ENCODE data around the gene EVPLL.
"Not testable (repeated sequence)": the region's sequence is repeated elsewhere in the genome, so short reads cannot be mapped to it uniquely, and the experiment has no call there.

The EVPLL gene

GRCh38 chr17:18361837-18362697 is 15.5 kb upstream of the EVPLL start:
- H3K36me3 ChIP-seq (ENCODE audit: control insufficient read depth, insufficient read depth, low read length), result peaks cover 17% of the 10 kb centered on the region
- 56 to 57% methylated on average over 10 of the region's 15 CpGs for WGBS, 2 experiments (ENCODE audit: insufficient coverage in 2 of 2)
- peaks cover 3% of the 10 kb centered on the region for H3K4me1 ChIP-seq (ENCODE audit: control insufficient read depth, insufficient read depth, low read length, poor library complexity, severe bottlenecking)
- H3K9me3 ChIP-seq (ENCODE audit: control insufficient read depth, low read length), result no peaks in the 10 kb centered on the region
- peak overlapping the region; percentile 82 for H3K4me3 ChIP-seq (ENCODE audit: extremely low read depth, insufficient read depth, low read length, poor library complexity, severe bottlenecking)
- no peak overlapping the region for H3K27ac ChIP-seq (ENCODE audit: low read depth, low read length, severe bottlenecking)

GRCh38 chr17:18362698-18363100 is 14.9 kb upstream of the EVPLL start:
- Histone ChIP-seq H3K36me3 (ENCODE audit: control insufficient read depth, insufficient read depth, low read length) (peaks cover 17% of the 10 kb centered on the region), H3K4me3 (ENCODE audit: extremely low read depth, insufficient read depth, low read length, poor library complexity, severe bottlenecking) (peak overlapping the region; percentile 82), H3K9me3 (ENCODE audit: control insufficient read depth, low read length) (no peaks in the 10 kb centered on the region), H3K4me1 (ENCODE audit: control insufficient read depth, insufficient read depth, low read length, poor library complexity, severe bottlenecking) (peaks cover 3% of the 10 kb centered on the region), H3K27ac (ENCODE audit: low read depth, low read length, severe bottlenecking) (no peak overlapping the region)
- WGBS, 2 experiments (ENCODE audit: insufficient coverage in 2 of 2), result 5 to 11% methylated on average over 9 to 13 of the region's 14 CpGs

GRCh38 chr17:18363101-18364049 is 14.2 kb upstream of the EVPLL start, which contains the start of gene SHMT1:
TSS of gene SHMT1 (minus strand) at chr17:18363550. CDS start at chr17:18355981, 7,569 bp downstream.
- no peak within 1 kb of the TSS for H3K27ac ChIP-seq (ENCODE audit: low read depth, low read length, severe bottlenecking)
- WGBS, 2 experiments (ENCODE audit: insufficient coverage in 2 of 2), result 0% methylated on average over 44 to 55 of the region's 76 CpGs
- H3K36me3 ChIP-seq (ENCODE audit: control insufficient read depth, insufficient read depth, low read length), result peaks cover 17% of the 10 kb centered on the region
- H3K4me3 ChIP-seq (ENCODE audit: extremely low read depth, insufficient read depth, low read length, poor library complexity, severe bottlenecking), result peak within 1 kb of the TSS; percentile 82
- no peaks in the 10 kb centered on the region for H3K9me3 ChIP-seq (ENCODE audit: control insufficient read depth, low read length)
- peaks cover 3% of the 10 kb centered on the region for H3K4me1 ChIP-seq (ENCODE audit: control insufficient read depth, insufficient read depth, low read length, poor library complexity, severe bottlenecking)

- Histone ChIP-seq H3K4me1 (ENCODE audit: control insufficient read depth, insufficient read depth, low read length, poor library complexity, severe bottlenecking) (peaks cover 3% of the 10 kb centered on the region), H3K9me3 (ENCODE audit: control insufficient read depth, low read length) (no peaks in the 10 kb centered on the region), H3K4me3 (ENCODE audit: extremely low read depth, insufficient read depth, low read length, poor library complexity, severe bottlenecking) (no peak overlapping the region), H3K36me3 (ENCODE audit: control insufficient read depth, insufficient read depth, low read length) (peaks cover 10% of the 10 kb centered on the region), H3K27ac (ENCODE audit: low read depth, low read length, severe bottlenecking) (no peak overlapping the region)
- 95 to 100% methylated on average over 1 to 3 of the region's 6 CpGs for WGBS, 2 experiments (ENCODE audit: insufficient coverage in 2 of 2)
Measured at GRCh38 chr17:18364166-18364565, 13.4 kb upstream of the EVPLL start.

GRCh38 chr17:18368946-18369345 is 8.6 kb upstream of the EVPLL start:
- Histone ChIP-seq H3K4me3 (ENCODE audit: extremely low read depth, insufficient read depth, low read length, poor library complexity, severe bottlenecking) (no peak overlapping the region), H3K9me3 (ENCODE audit: control insufficient read depth, low read length) (no peaks in the 10 kb centered on the region), H3K4me1 (ENCODE audit: control insufficient read depth, insufficient read depth, low read length, poor library complexity, severe bottlenecking) (no peaks in the 10 kb centered on the region), H3K36me3 (ENCODE audit: control insufficient read depth, insufficient read depth, low read length) (no peaks in the 10 kb centered on the region), H3K27ac (ENCODE audit: low read depth, low read length, severe bottlenecking) (no peak overlapping the region)
- WGBS, 2 experiments (ENCODE audit: insufficient coverage in 2 of 2), result 83 to 98% methylated on average over 2 to 6 of the region's 8 CpGs

- WGBS, 2 experiments (ENCODE audit: insufficient coverage in 2 of 2), result 94% methylated on average over 5 of the region's 5 CpGs
- H3K4me3 ChIP-seq (ENCODE audit: extremely low read depth, insufficient read depth, low read length, poor library complexity, severe bottlenecking), result no peak overlapping the region
Measured at GRCh38 chr17:18370761-18371160, 6.8 kb upstream of the EVPLL start.

GRCh38 chr17:18371455-18371854 is 6.1 kb upstream of the EVPLL start:
- Histone ChIP-seq H3K9me3 (ENCODE audit: control insufficient read depth, low read length) (no peaks in the 10 kb centered on the region), H3K27ac (ENCODE audit: low read depth, low read length, severe bottlenecking) (no peak overlapping the region), H3K36me3 (ENCODE audit: control insufficient read depth, insufficient read depth, low read length) (no peaks in the 10 kb centered on the region), H3K4me3 (ENCODE audit: extremely low read depth, insufficient read depth, low read length, poor library complexity, severe bottlenecking) (no peak overlapping the region), H3K4me1 (ENCODE audit: control insufficient read depth, insufficient read depth, low read length, poor library complexity, severe bottlenecking) (no peaks in the 10 kb centered on the region)
- WGBS, 2 experiments (ENCODE audit: insufficient coverage in 2 of 2), result 90 to 93% methylated on average over 5 to 6 of the region's 7 CpGs

More at GRCh38 chr17:18370761-18371160, 6.8 kb upstream of the EVPLL start:
- Histone ChIP-seq H3K36me3 (ENCODE audit: control insufficient read depth, insufficient read depth, low read length) (no peaks in the 10 kb centered on the region), H3K4me1 (ENCODE audit: control insufficient read depth, insufficient read depth, low read length, poor library complexity, severe bottlenecking) (no peaks in the 10 kb centered on the region), H3K27ac (ENCODE audit: low read depth, low read length, severe bottlenecking) (no peak overlapping the region), H3K9me3 (ENCODE audit: control insufficient read depth, low read length) (no peaks in the 10 kb centered on the region)

GRCh38 chr17:18373181-18373580 is 4.4 kb upstream of the EVPLL start:
- H3K4me1 ChIP-seq (ENCODE audit: control insufficient read depth, insufficient read depth, low read length, poor library complexity, severe bottlenecking); H3K4me3 ChIP-seq (ENCODE audit: extremely low read depth, insufficient read depth, low read length, poor library complexity, severe bottlenecking); H3K36me3 ChIP-seq (ENCODE audit: control insufficient read depth, insufficient read depth, low read length); H3K9me3 ChIP-seq (ENCODE audit: control insufficient read depth, low read length); H3K27ac ChIP-seq (ENCODE audit: low read depth, low read length, severe bottlenecking): not testable (repeated sequence)
- WGBS, 2 experiments (ENCODE audit: insufficient coverage in 2 of 2), result 100% methylated on average over 3 of the region's 6 CpGs; no CpG with 5 or more reads in 1 of the 2 experiments

- Histone ChIP-seq H3K4me1 (ENCODE audit: control insufficient read depth, insufficient read depth, low read length, poor library complexity, severe bottlenecking) (no peaks in the 10 kb centered on the region), H3K9me3 (ENCODE audit: control insufficient read depth, low read length) (no peaks in the 10 kb centered on the region), H3K36me3 (ENCODE audit: control insufficient read depth, insufficient read depth, low read length) (no peaks in the 10 kb centered on the region), H3K27ac (ENCODE audit: low read depth, low read length, severe bottlenecking) (no peak overlapping the region), H3K4me3 (ENCODE audit: extremely low read depth, insufficient read depth, low read length, poor library complexity, severe bottlenecking) (no peak overlapping the region)
- WGBS, 2 experiments (ENCODE audit: insufficient coverage in 2 of 2), result 77 to 85% methylated on average over 3 to 6 of the region's 7 CpGs
Measured at GRCh38 chr17:18374216-18374615, 3.4 kb upstream of the EVPLL start.

- Histone ChIP-seq H3K4me1 (ENCODE audit: control insufficient read depth, insufficient read depth, low read length, poor library complexity, severe bottlenecking) (no peaks in the 10 kb centered on the region), H3K27ac (ENCODE audit: low read depth, low read length, severe bottlenecking) (no peak overlapping the region), H3K4me3 (ENCODE audit: extremely low read depth, insufficient read depth, low read length, poor library complexity, severe bottlenecking) (no peak overlapping the region), H3K9me3 (ENCODE audit: control insufficient read depth, low read length) (no peaks in the 10 kb centered on the region), H3K36me3 (ENCODE audit: control insufficient read depth, insufficient read depth, low read length) (no peaks in the 10 kb centered on the region)
- 83 to 93% methylated on average over 1 to 2 of the region's 2 CpGs for WGBS, 2 experiments (ENCODE audit: insufficient coverage in 2 of 2)
Measured at GRCh38 chr17:18378205-18378505, 577 bp downstream of the EVPLL start.

Data from mesodermal cell (in vitro differentiated cells).